Stimulated activated CD8-positive, alpha-beta memory T cell treated with anti-CD3 and anti-CD28 coated beads, Interleukin-15, amount 100 ng/mL, for 1 hour (primary cell): Measurements from ENCODE around the gene SAMD4B.
"Not testable (repeated sequence)": the region's sequence is repeated elsewhere in the genome, so short reads cannot be mapped to it uniquely, and the experiment has no call there.

Source experiments
- DNase-seq: peaks from one replicate; pipeline ENCODE4 v3.0.0-alpha.2; 2020; ENCODE audit warnings: low read depth

The SAMD4B gene

GRCh38 chr19:39365531-39365930, 23.3 kb downstream of the SAMD4B start:
- DNase-seq, result no peak

GRCh38 chr19:39369200-39369599, 27.0 kb downstream of the SAMD4B start:
- no peak for DNase-seq

DNA sequence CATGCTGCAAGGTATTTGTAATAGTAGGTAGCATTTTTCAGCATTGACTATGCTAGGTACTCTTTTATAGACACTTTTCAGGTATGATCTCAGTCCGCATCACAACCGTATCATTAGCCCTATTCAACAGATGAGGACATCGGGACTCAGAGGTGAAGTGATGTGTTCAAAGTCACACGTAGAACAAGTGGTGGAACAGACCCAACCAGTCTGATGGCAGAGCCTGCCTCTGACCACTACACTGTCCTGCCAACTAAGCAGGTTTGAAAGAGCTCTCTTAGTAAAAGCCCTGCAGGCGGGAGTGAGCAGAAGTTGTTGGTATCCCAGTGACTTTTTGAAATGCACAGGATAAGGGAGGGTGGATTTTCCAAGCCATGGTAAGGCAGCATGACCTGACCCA, 28.5 kb downstream of the SAMD4B start:
- no peak for DNase-seq

DNA sequence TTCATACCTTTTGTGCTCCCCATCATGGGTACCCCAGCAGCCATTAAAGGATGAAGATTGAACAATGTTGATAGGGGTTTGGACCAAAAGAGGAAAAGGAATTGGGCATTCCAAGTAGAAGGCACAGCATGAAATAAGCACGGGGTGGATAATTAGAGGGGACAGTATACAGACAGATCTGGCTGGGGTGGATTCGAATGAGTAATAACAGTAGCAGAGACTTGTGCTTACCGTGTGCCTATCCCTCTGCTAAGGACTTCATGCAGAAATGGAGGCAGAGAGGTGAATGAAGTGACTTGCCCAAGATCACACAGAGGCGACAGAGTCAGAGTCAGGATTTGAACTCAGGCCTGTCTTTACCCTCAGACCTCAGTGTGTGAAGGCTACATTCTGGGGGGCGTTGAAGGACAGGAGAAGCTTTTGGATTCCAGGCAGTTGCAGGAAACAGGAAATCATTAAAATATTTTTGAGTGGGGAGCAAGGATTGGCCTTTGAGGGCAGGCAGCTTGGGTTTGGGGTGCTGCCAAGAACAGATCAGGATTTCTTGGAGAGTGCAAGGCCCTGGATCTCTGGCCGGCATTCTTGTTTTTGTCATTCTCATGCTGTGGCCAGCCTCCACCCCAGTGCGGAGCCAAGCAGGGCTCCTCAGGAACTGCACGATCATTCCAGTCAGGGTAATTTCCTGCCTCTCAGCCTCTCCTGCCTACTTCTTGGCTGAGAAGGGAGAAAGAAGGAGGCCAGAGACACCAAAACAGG, 30.0 kb downstream of the SAMD4B start:
- no peak for DNase-seq

DNA sequence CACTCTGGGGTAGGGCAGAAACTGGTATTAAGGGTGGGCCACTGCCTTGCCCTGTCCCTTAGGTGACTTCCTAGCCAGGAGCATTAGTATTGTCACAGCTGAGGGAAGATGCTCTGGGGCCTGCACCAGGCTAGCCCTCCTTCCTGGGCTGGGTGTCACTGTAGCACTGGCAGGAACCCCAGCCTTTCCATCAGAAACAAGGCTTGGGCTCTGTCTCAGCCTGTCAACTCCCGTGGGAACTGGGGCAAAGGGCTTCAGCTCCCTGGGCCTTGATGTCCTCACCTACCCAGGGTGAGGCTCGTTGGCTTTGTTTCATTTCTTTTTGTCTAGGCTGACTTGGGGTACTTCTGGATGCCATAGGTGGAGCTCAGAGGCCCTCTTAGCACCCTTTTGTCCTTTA, 30.7 kb downstream of the SAMD4B start:
- DNase-seq, result no peak

DNA sequence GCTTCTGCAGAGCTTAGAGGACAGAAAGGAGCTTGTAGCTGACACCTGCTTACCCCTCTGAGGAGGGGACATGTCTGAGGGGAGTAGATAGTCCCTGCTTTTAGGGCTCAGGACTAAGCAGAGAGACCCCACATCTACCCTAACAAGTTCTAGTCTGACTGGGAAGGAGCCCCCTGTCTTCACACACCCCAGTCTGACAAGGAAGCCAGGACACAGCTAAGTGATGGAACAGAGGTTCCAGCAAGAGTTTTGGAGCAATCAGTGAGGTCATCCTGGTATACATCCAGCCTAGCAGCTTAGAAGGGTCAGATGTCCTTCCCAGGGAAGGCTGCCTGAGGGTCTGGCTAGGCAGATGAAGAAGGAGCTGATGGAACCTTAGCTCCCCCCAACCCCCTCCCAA, 33.7 kb downstream of the SAMD4B start:
- no peak for DNase-seq

DNA sequence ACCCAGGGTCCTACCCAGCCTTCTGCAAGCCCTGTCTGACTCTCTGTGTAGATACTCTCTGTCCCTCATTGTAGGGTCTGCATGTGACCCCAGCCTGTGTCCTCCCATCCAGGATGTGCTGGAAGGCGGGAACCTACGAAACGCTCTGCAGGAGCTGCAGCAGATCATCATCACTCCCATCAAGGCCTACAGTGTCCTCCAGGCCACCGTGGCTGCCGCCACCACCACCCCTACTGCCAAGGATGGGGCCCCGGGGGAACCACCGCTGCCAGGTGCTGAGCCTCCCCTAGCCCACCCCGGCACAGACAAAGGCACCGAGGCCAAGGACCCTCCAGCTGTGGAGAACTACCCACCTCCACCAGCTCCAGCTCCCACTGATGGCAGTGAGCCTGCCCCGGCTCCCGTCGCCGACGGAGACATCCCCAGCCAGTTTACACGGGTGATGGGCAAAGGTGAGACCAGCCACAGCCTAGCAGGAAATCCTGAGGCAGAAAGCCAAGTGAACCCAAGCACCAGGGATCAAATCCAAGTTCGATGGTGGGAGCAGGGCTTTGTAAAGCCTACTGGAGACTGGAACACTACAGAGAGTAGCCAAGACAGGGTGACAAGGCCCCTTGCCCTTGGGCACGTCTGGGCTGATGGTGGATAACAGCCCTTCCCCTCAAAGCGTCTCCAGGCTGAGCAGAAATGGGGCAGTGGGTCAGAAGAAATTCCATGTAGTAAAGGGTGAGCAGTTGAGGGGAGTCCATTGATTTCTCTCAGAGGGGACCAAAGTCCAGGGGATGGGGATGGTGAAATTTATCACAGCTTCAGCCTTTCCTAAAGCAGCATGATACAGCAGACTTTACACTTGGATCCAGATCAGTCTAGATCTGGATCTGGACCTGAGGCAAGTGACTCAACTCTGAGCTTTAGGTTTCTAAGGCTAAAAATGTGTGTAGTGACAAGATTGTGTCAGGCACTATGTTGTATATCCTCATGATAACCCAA, 35.4 kb downstream of the SAMD4B start:
- no peak for DNase-seq

DNA sequence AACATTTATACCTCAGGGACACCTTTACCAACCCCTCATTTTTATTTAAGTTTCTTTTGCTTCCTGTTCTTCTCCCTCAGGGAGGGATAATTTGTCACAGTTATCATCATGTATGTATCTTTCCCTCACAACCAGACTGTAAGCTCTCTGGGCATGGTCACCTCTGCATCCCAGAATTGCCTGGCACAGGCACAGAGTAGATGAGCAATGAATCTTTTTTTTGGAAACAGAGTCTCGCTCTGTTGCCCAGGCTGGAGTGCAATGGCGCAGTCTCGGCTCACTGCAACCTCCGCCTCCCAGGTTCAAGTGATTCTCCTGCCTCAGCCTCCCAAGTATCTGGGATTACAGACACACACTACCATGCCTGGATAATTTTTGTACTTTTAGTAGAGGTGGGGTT, 37.1 kb downstream of the SAMD4B start:
- not testable (repeated sequence) for DNase-seq

DNA sequence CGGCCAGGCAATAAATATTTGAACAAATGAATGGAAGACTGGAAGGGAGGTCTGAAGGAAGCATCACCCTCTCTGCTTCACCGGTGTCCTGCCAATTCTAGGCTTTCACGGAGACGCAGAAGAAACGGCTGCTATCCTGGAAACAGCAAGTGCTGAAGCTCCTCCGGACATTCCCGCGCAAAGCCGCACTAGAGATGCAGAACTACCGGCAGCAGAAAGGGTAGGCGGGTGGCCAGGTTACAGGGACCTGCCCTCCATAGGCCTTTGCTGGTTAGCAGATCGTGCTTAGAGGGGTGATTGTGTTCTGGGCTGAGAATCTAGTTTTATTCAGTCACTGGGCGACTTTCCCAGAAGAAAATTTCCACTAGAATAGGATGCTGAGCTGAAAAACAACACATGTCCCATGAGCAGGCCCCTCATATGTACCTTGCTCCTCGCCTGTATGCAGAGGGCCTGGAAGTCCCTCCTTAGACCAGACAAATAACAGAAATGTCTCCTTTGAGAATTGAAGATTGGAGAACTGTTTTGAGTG, 37.7 kb downstream of the SAMD4B start:
- DNase-seq, result no peak

DNA sequence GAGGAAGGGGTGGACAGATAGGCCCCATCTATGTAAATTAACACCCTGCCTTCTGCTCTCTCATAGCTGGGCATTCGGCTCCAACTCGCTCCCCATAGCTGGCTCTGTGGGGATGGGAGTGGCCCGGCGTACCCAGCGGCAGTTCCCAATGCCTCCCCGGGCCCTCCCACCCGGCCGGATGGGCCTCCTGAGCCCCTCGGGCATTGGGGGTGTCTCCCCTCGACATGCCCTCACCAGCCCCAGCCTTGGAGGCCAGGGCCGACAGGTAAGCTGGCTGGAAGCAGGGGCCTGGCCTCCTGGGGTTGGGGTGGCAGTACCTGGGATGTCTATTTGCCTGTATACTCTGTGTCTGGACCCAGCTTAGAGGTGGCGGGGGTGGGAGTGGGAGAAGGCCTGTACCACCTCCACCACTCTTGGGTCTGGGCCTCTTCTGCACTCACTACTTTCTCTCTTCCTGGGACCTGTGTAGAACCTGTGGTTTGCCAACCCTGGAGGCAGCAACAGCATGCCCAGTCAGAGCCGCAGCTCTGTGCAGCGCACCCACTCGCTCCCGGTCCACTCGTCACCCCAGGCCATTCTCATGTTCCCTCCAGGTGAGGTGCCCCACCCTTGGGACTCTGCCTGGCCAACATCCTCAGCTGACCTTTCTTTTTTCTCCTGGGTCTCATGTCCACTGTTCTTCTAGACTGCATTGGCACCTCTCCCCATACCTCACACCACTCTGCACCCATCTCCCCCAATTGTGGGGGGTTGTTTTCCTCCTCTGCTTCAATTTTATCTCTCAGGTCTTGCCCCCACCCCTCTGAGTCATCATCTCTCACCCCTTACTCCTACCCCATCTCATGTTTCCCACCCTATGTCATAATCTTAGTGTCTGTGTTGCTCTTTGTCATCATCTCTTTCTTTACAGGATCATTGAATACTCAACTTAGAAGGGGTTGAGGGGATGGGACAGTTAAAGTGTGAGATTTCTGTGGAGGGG, 38.6 kb downstream of the SAMD4B start:
- no peak for DNase-seq

DNA sequence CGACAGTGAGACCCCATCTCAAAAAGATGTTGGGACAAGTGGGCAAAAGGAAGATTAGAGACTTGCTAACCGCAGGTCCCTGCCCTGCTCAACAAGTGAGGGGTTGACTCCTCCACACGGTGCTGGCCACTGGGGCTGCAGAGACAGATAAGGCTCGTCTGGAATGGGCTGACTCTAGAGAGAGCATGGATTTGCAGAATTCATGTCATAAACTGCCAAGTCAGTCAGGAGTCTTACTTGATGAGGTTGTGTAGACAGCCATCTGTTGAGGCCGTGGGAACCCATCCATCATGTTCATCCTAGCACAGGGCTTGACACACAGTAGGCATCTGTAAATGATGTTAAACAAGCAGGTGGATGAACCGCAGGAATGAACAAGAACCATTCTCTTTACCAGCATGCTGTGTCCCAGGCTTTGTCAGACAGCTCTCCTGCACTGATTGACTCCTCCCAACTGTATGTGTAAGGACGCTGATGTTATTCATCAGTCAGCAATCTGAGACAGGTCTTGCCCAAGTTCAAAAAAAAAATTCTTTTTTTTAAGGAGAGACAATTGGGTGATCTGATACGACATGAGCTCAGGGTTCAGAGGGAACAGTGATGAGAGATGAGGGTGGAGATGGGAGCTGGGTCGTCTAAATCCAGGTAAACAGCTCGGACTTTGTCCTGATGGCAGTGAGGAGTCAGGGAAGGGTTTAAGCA, 39.8 kb downstream of the SAMD4B start:
- no peak for DNase-seq

- no peak for DNase-seq
These were observed 41.0 kb downstream of the SAMD4B start for GRCh38 chr19:39382991-39383828.

DNA sequence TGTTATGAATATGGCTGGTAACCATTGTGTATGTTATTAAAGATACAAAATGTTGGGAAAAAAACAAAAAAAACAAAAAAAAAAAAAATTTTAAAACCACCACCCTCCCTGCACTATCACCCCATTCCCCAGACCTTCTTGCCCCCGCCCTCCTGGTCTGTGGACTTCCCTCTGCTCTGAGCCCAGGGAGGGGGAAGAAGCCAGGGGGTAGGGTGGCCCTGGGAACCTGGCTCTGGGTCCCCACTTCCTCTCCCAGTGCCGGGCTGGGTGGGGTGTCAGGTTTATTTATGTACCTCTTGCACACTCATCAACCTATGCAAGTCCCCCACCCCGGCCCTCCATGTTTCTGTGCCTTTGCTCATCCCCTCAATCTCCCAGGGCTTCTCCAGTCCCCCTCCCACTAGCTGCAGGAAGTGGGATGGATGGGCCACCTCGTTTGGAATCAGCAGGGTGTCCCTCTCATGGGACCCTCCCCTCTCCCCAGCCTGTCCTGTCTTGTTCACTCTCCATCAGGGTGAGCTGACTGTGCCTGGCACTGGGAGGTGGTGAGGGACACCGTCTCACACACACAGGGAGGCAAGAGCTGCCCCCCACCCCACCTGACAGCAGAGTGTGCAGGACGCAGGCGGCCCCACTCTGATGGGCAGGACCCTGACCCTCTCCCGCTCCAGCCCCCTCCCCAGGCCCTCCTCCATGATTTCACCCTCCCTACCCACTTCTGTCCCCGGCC, 42.8 kb downstream of the SAMD4B start:
- no peak for DNase-seq

DNA sequence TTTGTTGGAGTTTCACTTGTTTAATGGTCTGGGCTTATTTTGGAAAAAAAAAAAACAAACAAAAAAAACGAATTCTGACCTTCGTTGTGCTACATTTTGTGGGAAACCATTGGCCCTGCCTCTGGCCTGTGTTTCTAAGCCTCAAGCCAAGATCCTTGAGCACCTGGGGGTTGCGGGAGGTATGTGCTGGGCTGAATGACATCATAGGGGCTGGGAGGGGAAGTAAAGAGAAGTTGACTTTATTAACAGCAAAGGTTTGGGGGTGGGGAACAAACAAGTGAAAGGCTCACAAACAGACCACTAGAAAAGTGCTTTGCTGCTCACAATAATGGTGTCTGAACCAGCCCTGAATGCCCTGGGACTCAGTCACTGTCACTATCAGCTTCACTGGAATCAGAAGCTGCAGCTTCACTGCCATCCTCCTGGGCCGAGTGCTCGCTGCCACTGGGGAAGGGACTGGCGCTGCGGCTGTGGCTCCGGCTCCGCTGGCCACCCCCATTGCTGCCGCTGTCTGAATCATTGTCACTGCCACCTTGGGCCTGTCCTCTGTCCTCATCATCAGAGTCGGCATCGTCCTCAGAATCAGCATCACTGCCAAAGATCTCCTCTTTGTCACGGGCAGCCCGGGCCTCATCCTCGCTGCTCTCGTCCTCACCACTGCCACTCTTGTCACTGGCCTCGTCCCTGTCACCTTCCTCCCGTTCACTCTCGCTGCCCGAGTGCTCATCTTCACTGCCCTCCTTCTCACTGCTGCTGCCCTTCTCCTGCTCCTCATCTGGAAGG, 43.6 kb downstream of the SAMD4B start:
- no peak for DNase-seq

DNA sequence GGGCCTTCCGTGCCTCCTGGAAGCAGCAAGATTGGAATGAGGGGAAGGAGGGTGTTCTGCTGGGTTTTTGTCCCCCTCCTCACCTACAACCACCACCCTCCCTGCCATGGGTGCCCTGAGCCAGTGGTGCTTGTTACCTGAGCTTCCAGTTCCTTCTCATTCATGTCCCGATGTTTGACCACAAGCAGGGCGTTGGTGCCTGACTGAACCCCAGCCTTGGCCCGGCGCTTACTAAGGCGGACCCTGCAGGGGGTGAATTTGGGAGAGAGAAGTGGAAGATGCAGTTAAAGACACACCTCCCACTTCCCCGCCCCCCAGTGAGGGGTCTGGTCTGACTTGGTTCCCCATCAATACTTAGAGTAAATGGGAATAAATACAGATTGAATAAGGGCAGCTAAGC, 44.3 kb downstream of the SAMD4B start:
- no peak for DNase-seq

- no peak for DNase-seq
These were observed 46.4 kb downstream of the SAMD4B start for GRCh38 chr19:39388657-39389056.

GRCh38 chr19:39389631-39390414, 47.6 kb downstream of the SAMD4B start:
- DNase-seq, result no peak

GRCh38 chr19:39390451-39390750, 48.2 kb downstream of the SAMD4B start:
- DNase-seq, result no peak
